ENCODE results near the gene FBXO28. TPM values are rescaled to one million over a fixed set of nuclear protein-coding genes. Genes with fewer than 3 reads are reported as not detected.

Gene FBXO28
- total RNA-seq, 1 donor from 2014 or later: 32.6 TPM

- Histone ChIP-seq H3K27ac (ENCODE audit: low read depth, low read length) (no peak overlapping the region), H3K4me3 (ENCODE audit: insufficient read depth, low read depth, low read length) (no peak overlapping the region), H3K79me2 (ENCODE audit: insufficient read depth, low read length) (no peaks in the 10 kb centered on the region), H3K27me3 (ENCODE audit: insufficient read depth, low read length) (no peaks in the 10 kb centered on the region), H4K20me1 (ENCODE audit: insufficient read depth, low read length) (no peaks in the 10 kb centered on the region), H3K9ac (ENCODE audit: low read length) (no peak overlapping the region), H3K36me3 (ENCODE audit: insufficient read depth, low read length) (no peaks in the 10 kb centered on the region), H2AFZ (ENCODE audit: low read depth, low read length) (no peak overlapping the region), H3K4me1 (ENCODE audit: insufficient read depth, low read length) (no peaks in the 10 kb centered on the region), H3K4me2 (ENCODE audit: low read length) (no peak overlapping the region), H3K9me3 (ENCODE audit: insufficient read depth, low read depth, low read length) (no peaks in the 10 kb centered on the region)
- Mint-ChIP-seq H3K9me3 (ENCODE audit: unreplicated experiment) (peaks cover 1% of the 10 kb centered on the region), H3K27ac (ENCODE audit: unreplicated experiment) (no peak overlapping the region), H3K4me1 (ENCODE audit: low read depth, unreplicated experiment) (peaks cover 6% of the 10 kb centered on the region), H3K36me3 (ENCODE audit: low read depth, unreplicated experiment) (no peaks in the 10 kb centered on the region), H3K27me3 (ENCODE audit: low read depth, unreplicated experiment) (peaks cover 3% of the 10 kb centered on the region), H3K4me3 (ENCODE audit: unreplicated experiment) (no peak overlapping the region)
- no peak for TF ChIP-seq EZH2 (IDR thresholded peaks at IDR 0.05; ENCODE audit: insufficient read depth, low read length)
- TF ChIP-seq CTCF (IDR thresholded peaks at IDR 0.05; ENCODE audit: insufficient read depth, low read depth, low read length): no peak
- FAIRE-seq: no peak
- no peak for DNase-seq (ENCODE audit: low read depth)
Measured at GRCh38 chr1:224090116-224090515, 23.8 kb upstream of the FBXO28 start.

- Histone ChIP-seq H3K27ac (ENCODE audit: low read depth, low read length) (no peak overlapping the region), H3K4me1 (ENCODE audit: insufficient read depth, low read length) (no peaks in the 10 kb centered on the region), H3K4me2 (ENCODE audit: low read length) (no peak overlapping the region), H2AFZ (ENCODE audit: low read depth, low read length) (no peak overlapping the region), H3K9ac (ENCODE audit: low read length) (no peak overlapping the region), H3K36me3 (ENCODE audit: insufficient read depth, low read length) (no peaks in the 10 kb centered on the region), H3K4me3 (ENCODE audit: insufficient read depth, low read depth, low read length) (no peak overlapping the region), H3K9me3 (ENCODE audit: insufficient read depth, low read depth, low read length) (no peaks in the 10 kb centered on the region), H3K79me2 (ENCODE audit: insufficient read depth, low read length) (no peaks in the 10 kb centered on the region), H3K27me3 (ENCODE audit: insufficient read depth, low read length) (peaks cover 2% of the 10 kb centered on the region), H4K20me1 (ENCODE audit: insufficient read depth, low read length) (no peaks in the 10 kb centered on the region)
- H3K36me3 Mint-ChIP-seq (ENCODE audit: low read depth, unreplicated experiment): no peaks in the 10 kb centered on the region
- no peak for DNase-seq (ENCODE audit: low read depth)
- peaks cover 11% of the 10 kb centered on the region for H3K27me3 Mint-ChIP-seq (ENCODE audit: low read depth, unreplicated experiment)
- H3K4me3 Mint-ChIP-seq (ENCODE audit: unreplicated experiment): no peak overlapping the region
- TF ChIP-seq EZH2 (IDR thresholded peaks at IDR 0.05; ENCODE audit: insufficient read depth, low read length): no peak
- no peak for TF ChIP-seq CTCF (IDR thresholded peaks at IDR 0.05; ENCODE audit: insufficient read depth, low read depth, low read length)
- H3K27ac Mint-ChIP-seq (ENCODE audit: unreplicated experiment): no peak overlapping the region
- peaks cover 6% of the 10 kb centered on the region for H3K4me1 Mint-ChIP-seq (ENCODE audit: low read depth, unreplicated experiment)
- no peaks in the 10 kb centered on the region for H3K9me3 Mint-ChIP-seq (ENCODE audit: unreplicated experiment)
- FAIRE-seq: no peak
Measured at GRCh38 chr1:224092111-224092510, 21.8 kb upstream of the FBXO28 start.

GRCh38 chr1:224092601-224093000 lies 21.3 kb upstream of the FBXO28 start:
- H3K27ac ChIP-seq (ENCODE audit: low read depth, low read length): no peak overlapping the region
- no peaks in the 10 kb centered on the region for H3K36me3 ChIP-seq (ENCODE audit: insufficient read depth, low read length)
- H3K9me3 Mint-ChIP-seq (ENCODE audit: unreplicated experiment): no peaks in the 10 kb centered on the region
- H3K4me1 ChIP-seq (ENCODE audit: insufficient read depth, low read length): no peaks in the 10 kb centered on the region
- H3K4me3 ChIP-seq (ENCODE audit: insufficient read depth, low read depth, low read length): no peak overlapping the region
- peaks cover 6% of the 10 kb centered on the region for H3K27me3 ChIP-seq (ENCODE audit: insufficient read depth, low read length)
- peaks cover 8% of the 10 kb centered on the region for H3K27me3 Mint-ChIP-seq (ENCODE audit: low read depth, unreplicated experiment)
- no peaks in the 10 kb centered on the region for H3K36me3 Mint-ChIP-seq (ENCODE audit: low read depth, unreplicated experiment)
- H3K9me3 ChIP-seq (ENCODE audit: insufficient read depth, low read depth, low read length): no peaks in the 10 kb centered on the region
- no peak overlapping the region for H3K4me2 ChIP-seq (ENCODE audit: low read length)
- peaks cover 6% of the 10 kb centered on the region for H3K4me1 Mint-ChIP-seq (ENCODE audit: low read depth, unreplicated experiment)
- no peak overlapping the region for H3K9ac ChIP-seq (ENCODE audit: low read length)
- H3K4me3 Mint-ChIP-seq (ENCODE audit: unreplicated experiment): no peak overlapping the region
- H2AFZ ChIP-seq (ENCODE audit: low read depth, low read length): no peak overlapping the region
- no peaks in the 10 kb centered on the region for H3K79me2 ChIP-seq (ENCODE audit: insufficient read depth, low read length)
- FAIRE-seq (no peak), DNase-seq (ENCODE audit: low read depth) (no peak)
- no peaks in the 10 kb centered on the region for H4K20me1 ChIP-seq (ENCODE audit: insufficient read depth, low read length)
- no peak for TF ChIP-seq EZH2 (IDR thresholded peaks at IDR 0.05; ENCODE audit: insufficient read depth, low read length)
- TF ChIP-seq CTCF (IDR thresholded peaks at IDR 0.05; ENCODE audit: insufficient read depth, low read depth, low read length): no peak
- no peak overlapping the region for H3K27ac Mint-ChIP-seq (ENCODE audit: unreplicated experiment)

All from astrocyte (in vitro differentiated cells and primary cell).